ENCODE results near the gene PRKAG2.

Gene PRKAG2

GRCh38 chr7:151704960-151705635 lies 171.8 kb downstream of the PRKAG2 start:
- in situ Hi-C loops (cut with HindIII; ENCODE audit: low sequenced_read_pairs), result no loop called here
- no peak for DNase-seq (ENCODE audit: low read depth)
- TF ChIP-seq CTCF (IDR thresholded peaks at IDR 0.05; ENCODE audit: low read depth, low read length, missing control alignments), result no peak
- H3K4me3 ChIP-seq (ENCODE audit: low read depth, low read length), result no peak overlapping the region

GRCh38 chr7:151704299-151704959 lies 172.5 kb downstream of the PRKAG2 start:
- no peak for DNase-seq (ENCODE audit: low read depth)
- in situ Hi-C loops (cut with HindIII; ENCODE audit: low sequenced_read_pairs), result no loop called here
- TF ChIP-seq CTCF (IDR thresholded peaks at IDR 0.05; ENCODE audit: low read depth, low read length, missing control alignments), result no peak
- no peak overlapping the region for H3K4me3 ChIP-seq (ENCODE audit: low read depth, low read length)

- no peak for DNase-seq (ENCODE audit: low read depth)
- no peak for TF ChIP-seq CTCF (IDR thresholded peaks at IDR 0.05; ENCODE audit: low read depth, low read length, missing control alignments)
- in situ Hi-C loops (cut with HindIII; ENCODE audit: low sequenced_read_pairs), result no loop called here
- H3K4me3 ChIP-seq (ENCODE audit: low read depth, low read length), result no peak overlapping the region
Observed at GRCh38 chr7:151702961-151703360, 174.0 kb downstream of the PRKAG2 start.

GRCh38 chr7:151700586-151701165 lies 176.2 kb downstream of the PRKAG2 start:
- H3K4me3 ChIP-seq (ENCODE audit: low read depth, low read length), result no peak overlapping the region
- in situ Hi-C loops (cut with HindIII; ENCODE audit: low sequenced_read_pairs), result no loop called here

GRCh38 chr7:151699928-151700319 lies 177.0 kb downstream of the PRKAG2 start:
- in situ Hi-C loops (cut with HindIII; ENCODE audit: low sequenced_read_pairs), result loop anchor here (5.0 kb wide), 1 partner anchor 53 kb away; no protein-coding TSS in a partner anchor
- no peak overlapping the region for H3K4me3 ChIP-seq (ENCODE audit: low read depth, low read length)
- DNase-seq (ENCODE audit: low read depth), result no peak
- TF ChIP-seq CTCF (IDR thresholded peaks at IDR 0.05; ENCODE audit: low read depth, low read length, missing control alignments), result no peak

More at GRCh38 chr7:151700586-151701165, 176.2 kb downstream of the PRKAG2 start:
- no peak for TF ChIP-seq CTCF (IDR thresholded peaks at IDR 0.05; ENCODE audit: low read depth, low read length, missing control alignments)
- DNase-seq (ENCODE audit: low read depth), result no peak

- DNase-seq (ENCODE audit: low read depth), result peak; percentile 89
- no peak overlapping the region for H3K4me3 ChIP-seq (ENCODE audit: low read depth, low read length)
- TF ChIP-seq CTCF (IDR thresholded peaks at IDR 0.05; ENCODE audit: low read depth, low read length, missing control alignments), result no peak
- in situ Hi-C loops (cut with HindIII; ENCODE audit: low sequenced_read_pairs), result loop anchor here (5.0 kb wide), 1 partner anchor 52 kb away; no protein-coding TSS in a partner anchor
Observed at GRCh38 chr7:151699147-151699927, 177.6 kb downstream of the PRKAG2 start.
